HG03139 (cell line): ENCODE measurements around the gene TPM4.

ENCODE experiments used
- ATAC-seq: cut with Tn5 transposase; IDR thresholded peaks from one replicate; pipeline ENCODE4 v1.9.1; 2021; ENCODE audit not compliant: unreplicated experiment

The TPM4 gene

GRCh38 chr19:16041299-16041990 is 34.9 kb upstream of the TPM4 start:
- ATAC-seq = no peak

GRCh38 chr19:16041991-16042386 is 34.3 kb upstream of the TPM4 start:
- no peak for ATAC-seq

DNA sequence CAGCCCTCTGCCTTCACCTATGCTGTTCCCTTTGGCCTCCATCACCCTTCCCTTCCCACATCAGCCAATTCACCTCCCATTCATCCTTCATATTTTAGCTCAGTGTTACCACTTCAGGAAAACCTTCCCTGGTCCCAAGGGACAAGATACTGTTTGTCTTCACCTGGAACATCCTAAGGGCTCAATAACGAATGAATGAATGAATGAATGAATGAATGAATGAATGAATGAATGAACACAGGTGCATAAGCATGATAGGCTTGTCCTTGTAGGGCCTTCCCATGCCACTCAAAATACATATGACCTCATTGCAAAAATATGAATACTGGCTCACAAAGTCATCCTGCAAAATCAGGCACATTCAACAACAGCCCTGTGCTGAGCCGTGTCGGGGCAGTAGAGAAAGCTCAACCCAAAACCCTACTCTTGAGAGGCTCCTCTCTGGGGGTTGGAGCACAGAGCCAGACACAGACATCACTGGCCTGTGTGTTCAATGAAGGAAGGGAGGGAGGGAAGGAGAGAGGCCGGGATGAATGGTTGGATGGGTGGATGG is 33.7 kb upstream of the TPM4 start:
- ATAC-seq = no peak

DNA sequence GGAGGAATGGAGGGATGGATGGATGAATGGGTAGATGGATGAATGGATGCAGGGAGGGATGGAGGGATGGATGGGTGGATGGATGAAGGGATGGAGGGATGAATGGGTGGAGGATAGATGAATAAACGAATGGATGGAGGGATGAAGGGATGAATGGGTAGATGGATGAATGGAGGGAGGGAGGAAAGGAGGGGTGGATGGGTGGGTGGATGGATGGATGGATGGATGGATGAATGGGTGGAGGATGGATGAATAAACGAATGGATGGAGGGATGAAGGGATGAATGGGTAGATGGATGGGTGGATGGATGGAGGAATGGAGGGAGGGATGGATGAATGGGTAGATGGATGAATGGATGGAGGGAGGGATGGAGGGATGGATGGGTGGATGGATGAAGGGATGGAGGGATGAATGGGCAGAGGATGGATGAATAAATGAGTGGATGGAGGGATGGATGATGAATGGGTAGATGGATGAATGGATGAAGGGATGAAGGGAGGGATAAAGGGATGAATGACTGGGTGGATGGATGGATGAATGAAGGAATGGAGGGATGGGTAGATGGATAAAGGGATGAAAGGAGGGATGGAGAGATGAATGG is 33.0 kb upstream of the TPM4 start:
- no peak for ATAC-seq

DNA sequence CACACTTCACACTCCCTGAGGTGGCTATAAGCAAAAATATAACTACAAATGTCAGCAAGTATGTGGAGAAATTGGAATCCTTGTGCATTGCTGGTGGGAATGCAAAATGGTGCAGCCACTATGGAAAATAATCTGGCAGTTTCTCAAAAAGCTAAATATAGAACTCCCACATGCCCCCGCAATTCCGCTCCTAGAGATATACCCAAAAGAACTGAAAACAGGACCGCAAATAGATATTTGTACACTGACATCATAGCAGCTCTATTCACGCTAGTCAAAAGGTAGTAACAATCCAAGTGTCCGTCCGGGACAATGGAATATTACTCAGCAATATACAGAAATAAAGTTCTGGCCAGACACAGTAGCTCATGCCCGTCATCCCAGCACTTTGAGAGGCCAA is 31.5 kb upstream of the TPM4 start:
- ATAC-seq = no peak

GRCh38 chr19:16045171-16045570 is 31.1 kb upstream of the TPM4 start:
- ATAC-seq = no peak

GRCh38 chr19:16045893-16046292 is 30.4 kb upstream of the TPM4 start:
- ATAC-seq = no peak

DNA sequence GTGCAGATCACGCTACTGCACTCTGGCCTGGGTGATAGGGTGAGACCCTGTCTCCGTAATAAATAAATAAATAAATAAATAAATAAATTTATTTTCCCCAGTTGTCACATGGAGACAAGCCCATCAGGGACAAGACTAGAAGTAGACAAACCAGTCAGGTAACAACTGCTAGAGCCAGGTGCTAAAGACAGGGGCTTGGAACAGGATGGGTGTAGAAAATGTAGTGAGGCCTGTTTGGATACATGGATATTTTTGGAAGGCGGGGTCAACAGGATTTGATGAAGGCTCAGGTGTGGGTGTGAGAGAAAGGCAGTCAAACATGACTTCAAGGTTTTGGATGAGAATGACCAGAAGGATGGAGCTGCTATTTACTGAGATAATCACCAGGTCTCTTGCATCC is 27.7 kb upstream of the TPM4 start:
- no peak for ATAC-seq

GRCh38 chr19:16051254-16052025 is 24.9 kb upstream of the TPM4 start:
- ATAC-seq = no peak

DNA sequence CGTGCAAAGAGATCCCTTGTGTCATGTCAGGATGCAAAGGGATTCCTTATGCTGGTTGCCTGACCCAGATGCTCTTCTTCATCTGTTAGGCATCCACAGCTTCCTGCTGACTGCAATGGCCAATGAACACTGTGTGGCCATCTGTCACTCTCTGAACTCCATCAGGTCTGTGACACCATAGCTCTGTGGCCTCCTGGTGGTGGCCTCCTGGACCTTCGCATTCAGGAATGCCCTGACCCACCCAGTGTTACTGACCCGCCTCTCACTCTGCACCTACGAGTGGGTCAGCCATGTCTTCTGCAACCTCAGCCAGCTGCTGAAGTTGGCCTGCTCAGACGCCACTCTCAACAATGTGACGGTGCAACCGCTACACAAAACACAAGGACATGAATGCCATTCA is 23.9 kb upstream of the TPM4 start:
- ATAC-seq = no peak

- ATAC-seq = no peak
Measured at GRCh38 chr19:16057062-16057461, 19.2 kb upstream of the TPM4 start.

GRCh38 chr19:16060294-16060693 is 16.0 kb upstream of the TPM4 start:
- ATAC-seq = no peak

DNA sequence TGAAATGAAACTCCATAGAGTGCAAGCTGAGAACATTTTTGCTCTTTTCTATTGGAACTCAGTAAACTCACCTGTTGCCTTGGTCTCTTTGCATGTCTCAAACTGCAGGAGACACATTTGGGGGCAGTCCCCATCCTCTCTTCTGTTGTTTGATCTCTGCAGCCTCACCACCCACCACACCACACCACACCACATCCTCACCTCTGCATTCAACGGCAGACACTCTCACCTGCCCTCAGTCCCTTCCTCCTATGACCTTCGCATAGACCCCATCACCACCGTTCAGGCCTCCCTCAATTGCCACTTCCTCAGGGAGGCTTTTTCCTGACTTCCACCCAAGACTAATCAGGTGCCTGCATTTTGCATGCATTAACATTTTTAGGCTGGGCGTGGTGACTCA is 14.4 kb upstream of the TPM4 start:
- no peak for ATAC-seq

- no peak for ATAC-seq
Measured at GRCh38 chr19:16062789-16063188, 13.5 kb upstream of the TPM4 start.

DNA sequence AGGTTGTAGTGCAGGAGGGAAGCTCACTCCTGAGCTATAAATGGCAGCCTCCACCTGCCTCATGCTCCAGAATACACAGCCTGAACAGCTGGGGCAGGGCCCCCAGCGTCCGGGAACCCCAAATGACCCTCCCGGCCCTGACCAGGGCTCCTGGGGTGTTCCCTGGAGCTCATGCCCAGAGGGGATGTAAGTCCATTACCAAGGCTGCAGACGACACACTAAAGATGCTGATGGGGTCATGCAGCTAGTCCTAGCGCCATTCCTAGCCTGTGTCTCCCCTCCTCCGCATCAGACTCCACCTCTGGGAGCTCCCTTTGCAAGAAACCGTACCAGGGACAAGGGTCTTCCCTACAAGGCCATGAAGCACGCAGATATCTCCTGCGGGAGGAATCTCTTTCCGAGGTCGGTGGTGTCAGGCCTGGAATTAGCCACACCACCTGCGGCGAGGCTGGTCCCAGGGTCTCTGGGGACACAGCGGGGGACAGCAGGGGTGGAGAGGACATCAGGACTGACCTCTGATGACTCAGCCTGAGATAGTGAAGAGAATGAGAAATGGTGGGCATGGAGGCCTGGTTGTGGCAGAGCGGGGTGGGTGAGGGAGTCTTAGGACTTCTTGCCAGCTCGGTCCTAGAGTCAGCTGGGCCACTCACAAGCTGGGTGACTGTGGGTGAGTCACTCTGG is 11.9 kb upstream of the TPM4 start:
- ATAC-seq = no peak

- no peak for ATAC-seq
Measured at GRCh38 chr19:16066611-16067104, 9.6 kb upstream of the TPM4 start.

DNA sequence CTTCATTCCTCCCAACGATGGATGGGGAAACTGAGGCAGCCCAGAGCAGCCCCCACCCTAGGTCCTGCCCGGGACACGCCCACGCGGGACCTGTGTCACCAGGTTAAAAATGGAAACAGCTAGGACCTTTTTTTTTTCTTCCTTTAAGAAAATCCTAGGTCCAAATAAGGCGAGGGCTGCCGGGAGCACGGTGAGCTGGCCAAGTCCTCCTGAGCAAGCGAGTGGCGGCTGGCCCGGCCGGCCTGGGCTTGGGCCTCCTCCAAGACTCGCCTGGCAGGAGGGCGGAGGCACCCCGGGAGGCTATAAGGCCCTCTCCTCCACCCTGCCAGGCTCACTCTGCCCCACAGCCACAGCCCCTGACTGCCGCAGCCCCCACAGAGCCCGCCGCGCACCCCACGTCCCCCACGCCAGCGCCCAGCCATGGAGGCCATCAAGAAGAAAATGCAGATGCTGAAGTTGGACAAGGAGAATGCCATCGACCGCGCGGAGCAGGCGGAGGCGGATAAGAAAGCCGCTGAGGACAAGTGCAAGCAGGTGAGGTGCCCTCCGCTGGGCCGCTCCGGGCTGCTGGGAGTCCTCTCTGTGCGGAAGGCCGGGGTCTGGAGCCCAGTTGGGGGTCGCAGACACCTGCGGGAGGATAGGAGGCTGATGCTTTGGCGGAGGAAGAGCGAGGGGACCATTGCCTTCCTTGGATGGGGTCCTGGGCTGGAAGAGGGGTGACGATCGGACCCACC is 8.9 kb upstream of the TPM4 start:
- no peak for ATAC-seq

- no peak for ATAC-seq
Measured at GRCh38 chr19:16068696-16069259, 7.5 kb upstream of the TPM4 start.

GRCh38 chr19:16069813-16070365 is 6.4 kb upstream of the TPM4 start:
- no peak for ATAC-seq
